ENCODE results near the gene PANX1.

GRCh38 chr11:94169930-94170545 lies 41.4 kb downstream of the PANX1 start:
- TF ChIP-seq EZH2 (IDR thresholded peaks at IDR 0.05; ENCODE audit: low read length) (no peak), CTCF (optimal IDR thresholded peaks at IDR 0.05 in 1 of 3, IDR thresholded peaks at IDR 0.05 in 1 of 3, conservative IDR thresholded peaks at IDR 0.05 in 1 of 3; ENCODE audit: extremely low read depth in 1 of 3, insufficient read depth in 2 of 3, low read length in 3 of 3) (no peak)

Measured in keratinocyte (primary cell).